NCI-H2081 treated with DMSO at 0.1 percent for 48 hours (cell line): ENCODE data around the gene IGSF9B.

ENCODE experiments used
- DNase-seq: peaks from one replicate; lab custom pipeline; 2025; lab: John Stamatoyannopoulos, UW

The IGSF9B gene

GRCh38 chr11:133936592-133936991 is 20.2 kb downstream of the IGSF9B start:
- DNase-seq, result no peak

GRCh38 chr11:133936136-133936535 is 20.6 kb downstream of the IGSF9B start:
- DNase-seq, result no peak

GRCh38 chr11:133935551-133935910 is 21.2 kb downstream of the IGSF9B start:
- no peak for DNase-seq

- no peak for DNase-seq
These were observed 21.9 kb downstream of the IGSF9B start for GRCh38 chr11:133934599-133935550.

- DNase-seq, result no peak
These were observed 22.7 kb downstream of the IGSF9B start for GRCh38 chr11:133934096-133934495.

- DNase-seq, result no peak
These were observed 25.2 kb downstream of the IGSF9B start for GRCh38 chr11:133931449-133932060.

- no peak for DNase-seq
These were observed 25.9 kb downstream of the IGSF9B start for GRCh38 chr11:133930767-133931448.

GRCh38 chr11:133930053-133930766 is 26.6 kb downstream of the IGSF9B start:
- no peak for DNase-seq

- no peak for DNase-seq
These were observed 27.2 kb downstream of the IGSF9B start for GRCh38 chr11:133929401-133930052.

- DNase-seq, result no peak
These were observed 28.1 kb downstream of the IGSF9B start for GRCh38 chr11:133928628-133929059.

- peak; percentile 70 for DNase-seq
These were observed 28.8 kb downstream of the IGSF9B start for GRCh38 chr11:133927690-133928627.

- DNase-seq, result no peak
These were observed 30.1 kb downstream of the IGSF9B start for GRCh38 chr11:133926466-133927246.

- DNase-seq, result no peak
These were observed 31.0 kb downstream of the IGSF9B start for GRCh38 chr11:133925756-133926155.

- DNase-seq, result no peak
These were observed 32.1 kb downstream of the IGSF9B start for GRCh38 chr11:133924661-133925060.

- no peak for DNase-seq
These were observed 34.5 kb downstream of the IGSF9B start for GRCh38 chr11:133922078-133922870.

GRCh38 chr11:133921513-133921912 is 35.3 kb downstream of the IGSF9B start:
- no peak for DNase-seq

- DNase-seq, result no peak
These were observed 35.7 kb downstream of the IGSF9B start for GRCh38 chr11:133921026-133921425.

- no peak for DNase-seq
These were observed 36.4 kb downstream of the IGSF9B start for GRCh38 chr11:133920109-133920990.
